ENCODE measurements around the gene MYOG. TPM values are rescaled to one million over a fixed set of nuclear protein-coding genes. Genes with fewer than 3 reads are reported as not detected.

The MYOG gene
- total and polyA plus RNA-seq, 10 of the 15 experiments (the other 5 are each of a cell fraction or from before 2014, with no cell fraction given), result not detected

GRCh38 chr1:203130358-203130985, 44.7 kb upstream of the MYOG start:
- POLR2A ChIA-PET, result no interaction called here
- Histone ChIP-seq H4K20me1 (ENCODE audit: control insufficient read depth, insufficient read depth) (no peaks in the 10 kb centered on the region), H3K36me3 (ENCODE audit: control insufficient read depth in 2 of 2, insufficient read depth in 2 of 2, low read length in 1 of 2) (no peaks in the 10 kb centered on the region), H3K4me3 (no peak overlapping the region), H3K9ac (ENCODE audit: control insufficient read depth, insufficient read depth, low read length) (no peak overlapping the region), H2AFZ (ENCODE audit: control insufficient read depth, low read depth, low read length) (no peak overlapping the region), H3K79me2 (ENCODE audit: control insufficient read depth, insufficient read depth, low read length) (no peaks in the 10 kb centered on the region), H3K27ac (ENCODE audit: control insufficient read depth, insufficient read depth) (no peak overlapping the region), H3K9me3 (replicated peaks; ENCODE audit: control insufficient read depth, insufficient read depth, low read length) (no peaks in the 10 kb centered on the region), H3K4me2 (ENCODE audit: control insufficient read depth, insufficient read depth) (no peak overlapping the region), H3K27me3 (replicated peaks in 1 of 2; ENCODE audit: control insufficient read depth in 2 of 2, insufficient read depth in 2 of 2, low read length in 1 of 2) (peaks cover 6 to 8% of the 10 kb centered on the region in 2 experiments), H3K4me1 (ENCODE audit: control insufficient read depth, insufficient read depth, low read length) (no peaks in the 10 kb centered on the region)
- CTCF ChIA-PET, result interaction anchor here (0.6 to 1.0 kb wide), 3 partner anchors 10 to 86 kb away, joined by 3 read pairs; no protein-coding TSS in a partner anchor
- DNase-seq (ENCODE audit: low read depth, low spot score) (no peak), ATAC-seq (no peak), FAIRE-seq (no peak)
- RAD21 ChIA-PET (ENCODE audit: unreplicated experiment), result interaction anchor here (1.2 kb wide), 1 partner anchor 86 kb away, joined by 3 read pairs; no protein-coding TSS in a partner anchor
- SMC1A ChIA-PET (ENCODE audit: uncharacterized antibody, unreplicated experiment), result no interaction called here
- intact Hi-C loops (cut with micrococcal nuclease; ENCODE audit: unreplicated experiment) (no loop called here), in situ Hi-C loops (cut with MboI) (no loop called here)
- no TSS peak for BruUV-seq (replicated peaks)
- TF ChIP-seq SMAD5 (IDR thresholded peaks at IDR 0.05; ENCODE audit: low read depth), result no peak
- TF ChIP-seq RFX5 (IDR thresholded peaks at IDR 0.05; ENCODE audit: low read depth, low read length), result no peak
- no peak for TF ChIP-seq KAT2A (conservative IDR thresholded peaks at IDR 0.05; ENCODE audit: control insufficient read depth, low read depth, low read length)
- no peak for TF ChIP-seq E4F1 (IDR thresholded peaks at IDR 0.05; ENCODE audit: borderline replicate concordance, partially characterized antibody)
- no peak for TF ChIP-seq EGR1 (IDR thresholded peaks at IDR 0.05; ENCODE audit: borderline replicate concordance in 1 of 2, low read depth in 2 of 2, low read length in 2 of 2)
- TF ChIP-seq FOS (IDR thresholded peaks at IDR 0.05; ENCODE audit: borderline replicate concordance, extremely low read depth, insufficient read length), result no peak
- no peak for TF ChIP-seq NR2F1 (conservative IDR thresholded peaks at IDR 0.05)
- TF ChIP-seq ZNF687 (IDR thresholded peaks at IDR 0.05), result no peak
- TF ChIP-seq HDAC6 (IDR thresholded peaks at IDR 0.05; ENCODE audit: unreplicated experiment), result no peak
- TF ChIP-seq MAX (IDR thresholded peaks at IDR 0.05; ENCODE audit: low read depth, low read length), result no peak
- TF ChIP-seq ZNF274 (IDR thresholded peaks at IDR 0.05; ENCODE audit: insufficient read depth, insufficient read length), result no peak
- TF ChIP-seq RAD21 (IDR thresholded peaks at IDR 0.05; ENCODE audit: insufficient read depth, low read depth, low read length), result no peak
- TF ChIP-seq SIN3A (IDR thresholded peaks at IDR 0.05; ENCODE audit: low read depth, low read length), result no peak
- no peak for TF ChIP-seq KLF5 (IDR thresholded peaks at IDR 0.05; ENCODE audit: partially characterized antibody)
- TF ChIP-seq NR2C1 (IDR thresholded peaks at IDR 0.05), result no peak
- 10% methylated on average over 3 of the region's 3 CpGs for WGBS (ENCODE audit: insufficient coverage, insufficient replicate concordance, low lambda C conversion rate, missing lambda C conversion rate)
